CD8-positive, alpha-beta memory T cell (primary cell): ENCODE data around the gene SYMPK. TPM values are rescaled to one million over a fixed set of nuclear protein-coding genes. Genes with fewer than 3 reads are reported as not detected.

Source experiments
- CTCF ChIA-PET: fragments of 350-600 bp; sonication (Branson Sonifier 250); formaldehyde crosslinking; loops from one replicate; lab custom pipeline; 2021; ENCODE audit warnings: antibody characterized with exemption; lab: Charles Lee
- POLR2A ChIA-PET: fragments of 350-600 bp; sonication (Branson Sonifier 250); formaldehyde crosslinking; loops from one replicate; lab custom pipeline; 2021; ENCODE audit warnings: antibody characterized with exemption; lab: Charles Lee
- DNase-seq, 5 donors: peaks; one replicate each; pipeline versions ENCODE4 v3.0.0 to v3.0.0-alpha.2; 2020 to 2022; ENCODE audit warnings: mixed read lengths in 1 of 5
- H3K27ac ChIP-seq: one replicate; pipeline ENCODE4 v1.7.0; 2013; ENCODE audit warnings: low read depth, mild to moderate bottlenecking, low read length, moderate library complexity
- H3K27me3 ChIP-seq: 2 replicates; pipeline ENCODE4 v1.7.0; 2013; ENCODE audit warnings: low read length, mild to moderate bottlenecking; ENCODE audit not compliant: insufficient read depth, poor library complexity, severe bottlenecking
- H3K36me3 ChIP-seq: 2 replicates; pipeline ENCODE4 v1.7.0; 2013; ENCODE audit warnings: mild to moderate bottlenecking, low read length, moderate library complexity; ENCODE audit not compliant: insufficient read depth
- H3K4me1 ChIP-seq: 2 replicates; pipeline ENCODE4 v1.7.0; 2013; ENCODE audit warnings: mild to moderate bottlenecking, low read length, moderate library complexity; ENCODE audit not compliant: insufficient read depth
- H3K4me3 ChIP-seq: 2 replicates; pipeline ENCODE4 v1.7.0; 2013; ENCODE audit warnings: mild to moderate bottlenecking, low read length
- H3K9me3 ChIP-seq: 2 replicates; pipeline ENCODE4 v1.7.0; 2013; ENCODE audit warnings: mild to moderate bottlenecking, low read length
- H3K27ac Mint-ChIP-seq, 8 donors: one replicate each; pipeline ENCODE4 v1.8.0; 2020 to 2021; ENCODE audit warnings: mixed read lengths in 8 of 8, mild to moderate bottlenecking in 6 of 8, inconsistent platforms in 3 of 8, moderate library complexity in 3 of 8
- H3K27me3 Mint-ChIP-seq, 2 donors: one replicate each; pipeline ENCODE4 v1.8.0; 2020 to 2021; ENCODE audit warnings: mixed read lengths in 2 of 2, mild to moderate bottlenecking in 1 of 2, moderate library complexity in 1 of 2
- H3K36me3 Mint-ChIP-seq, 3 donors: one replicate each; pipeline ENCODE4 v1.8.0; 2020 to 2021; ENCODE audit warnings: mixed read lengths in 3 of 3, inconsistent platforms in 1 of 3, mild to moderate bottlenecking in 1 of 3
- H3K4me1 Mint-ChIP-seq, 3 donors: one replicate each; pipeline ENCODE4 v1.8.0; 2020 to 2021; ENCODE audit warnings: mixed read lengths in 3 of 3, inconsistent platforms in 1 of 3, mild to moderate bottlenecking in 1 of 3
- H3K4me3 Mint-ChIP-seq, 7 donors: one replicate each; pipeline ENCODE4 v1.8.0; 2020 to 2021; ENCODE audit warnings: mixed read lengths in 7 of 7, mild to moderate bottlenecking in 6 of 7, moderate library complexity in 4 of 7, inconsistent platforms in 2 of 7
- H3K9me3 Mint-ChIP-seq, 5 donors: one replicate each; pipeline ENCODE4 v1.8.0; 2020 to 2022; ENCODE audit warnings: mixed read lengths in 5 of 5, mild to moderate bottlenecking in 3 of 5, moderate library complexity in 2 of 5, inconsistent platforms in 1 of 5
- polyA plus RNA-seq: library from polyadenylated mRNA; unstranded; fragments of 300-500 nt; fragmentation: Illumina TruSeq; gene quantifications from one replicate; pipeline ENCODE4 v1.2.3, GENCODE V29; 2021
- total RNA-seq, 2 experiments: library from RNA; stranded (reverse); gene quantifications; one replicate each; pipeline ENCODE4 v1.2.3, GENCODE V29; 2021

Gene SYMPK
- total and polyA plus RNA-seq, 3 experiments from 2014 or later, result 17.5 to 119 (median 116) TPM

DNA sequence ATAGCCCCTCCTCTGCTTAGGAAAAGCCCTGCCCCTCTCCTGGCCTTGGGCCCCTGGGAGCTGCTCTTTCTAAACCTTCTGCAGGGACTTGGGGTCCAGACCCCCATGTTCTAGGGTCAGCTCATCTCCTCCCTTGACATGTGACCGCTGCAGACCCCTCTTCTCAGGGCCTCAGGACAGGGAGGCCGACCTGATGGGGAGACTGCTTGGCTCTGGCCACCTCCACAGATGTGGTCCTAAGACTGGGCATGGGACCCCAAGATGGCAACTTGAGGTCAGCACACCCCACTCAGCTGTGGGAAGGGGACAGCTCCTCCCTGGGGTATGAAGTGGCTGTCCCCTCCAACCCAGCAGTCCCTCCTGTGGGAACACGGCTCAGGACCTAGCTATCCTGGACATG is 90.0 kb downstream of the SYMPK start:
- H3K4me3 ChIP-seq, result no peak overlapping the region
- Mint-ChIP-seq H3K36me3 (peaks cover 2 to 24% (median 7%) of the 10 kb centered on the region in 3 donors), H3K9me3 (no peaks in the 10 kb centered on the region), H3K4me1 (peaks cover 7 to 29% (median 12%) of the 10 kb centered on the region in 3 donors), H3K27ac (no peak overlapping the region), H3K4me3 (no peak overlapping the region), H3K27me3 (peaks cover 0 to 2% of the 10 kb centered on the region in 2 donors)
- no peaks in the 10 kb centered on the region for H3K36me3 ChIP-seq
- H3K9me3 ChIP-seq, result no peaks in the 10 kb centered on the region
- CTCF ChIA-PET, result interaction anchor here (0.6 to 2.6 kb wide), 4 partner anchors 24 to 92 kb away, joined by 3 to 23 read pairs (median 3); partner anchors contain the start of gene QPCTL
- H3K27me3 ChIP-seq, result no peaks in the 10 kb centered on the region
- POLR2A ChIA-PET, result no interaction called here
- H3K27ac ChIP-seq, result no peak overlapping the region
- DNase-seq, result no peak
- H3K4me1 ChIP-seq, result no peaks in the 10 kb centered on the region

DNA sequence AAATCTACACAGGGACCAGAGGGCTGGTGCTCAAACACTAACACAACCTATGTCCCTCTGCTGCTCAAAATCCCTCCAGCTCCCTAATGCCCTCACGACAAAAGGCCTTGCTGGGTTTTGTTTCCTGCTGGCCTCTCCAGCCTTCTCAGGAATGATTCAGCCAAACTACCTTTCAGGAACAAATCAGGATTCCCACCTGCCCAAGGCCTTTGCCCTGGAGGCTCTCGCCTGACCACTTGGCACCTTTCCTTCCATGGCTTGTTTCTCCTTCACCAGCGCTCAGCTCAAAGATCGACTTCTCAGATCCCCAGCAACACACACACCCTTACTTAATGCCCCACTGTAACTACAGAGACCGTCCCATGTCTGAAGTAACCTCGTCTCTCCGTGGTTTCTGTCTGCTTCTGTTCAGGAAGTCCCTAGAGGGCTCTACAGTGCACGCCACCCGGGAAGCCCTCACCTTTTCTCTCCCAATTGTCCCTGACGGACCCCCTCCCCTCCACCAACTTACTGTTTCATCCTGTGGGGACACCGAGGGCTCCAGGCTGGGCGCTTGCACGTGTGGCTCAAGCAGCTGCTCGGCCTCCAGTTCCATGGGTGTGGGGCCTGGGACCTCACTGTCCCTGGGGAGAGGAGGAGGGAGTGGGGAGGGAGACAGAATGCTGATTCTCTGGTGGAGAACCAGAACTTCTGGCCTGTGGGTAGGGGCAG is 90.7 kb downstream of the SYMPK start:
- no peak for DNase-seq
- Mint-ChIP-seq H3K4me3 (peak overlapping the region in 4 of 7 donors; percentile 2 to 39 (median 23)), H3K36me3 (peaks cover 2 to 19% (median 7%) of the 10 kb centered on the region in 3 donors), H3K27ac (peak overlapping the region in 1 of 8 donors; percentile 2), H3K9me3 (no peaks in the 10 kb centered on the region), H3K4me1 (peaks cover 7 to 29% (median 12%) of the 10 kb centered on the region in 3 donors), H3K27me3 (peaks cover 0 to 2% of the 10 kb centered on the region in 2 donors)
- ChIA-PET CTCF (interaction anchor here (1.1 to 2.6 kb wide), 3 partner anchors 20 to 91 kb away, joined by 3 to 23 read pairs (median 4); partner anchors contain the start of gene DMWD), POLR2A (interaction anchor here (4.2 kb wide), 1 partner anchor 27 kb away, joined by 36 read pairs; no protein-coding TSS in a partner anchor)
- Histone ChIP-seq H3K4me1 (no peaks in the 10 kb centered on the region), H3K36me3 (no peaks in the 10 kb centered on the region), H3K27ac (no peak overlapping the region), H3K27me3 (no peaks in the 10 kb centered on the region), H3K4me3 (no peak overlapping the region), H3K9me3 (no peaks in the 10 kb centered on the region)

- CTCF ChIA-PET, result interaction anchor here (1.1 to 5.2 kb wide), 4 partner anchors 8 to 91 kb away, joined by 3 to 182 read pairs (median 10); partner anchors contain the start of gene DMWD
- Histone ChIP-seq H3K4me3 (no peak overlapping the region), H3K27ac (no peak overlapping the region), H3K4me1 (no peaks in the 10 kb centered on the region), H3K27me3 (no peaks in the 10 kb centered on the region), H3K9me3 (no peaks in the 10 kb centered on the region), H3K36me3 (no peaks in the 10 kb centered on the region)
- no peaks in the 10 kb centered on the region for H3K9me3 Mint-ChIP-seq
- peaks cover 0 to 1% of the 10 kb centered on the region in 2 donors for H3K27me3 Mint-ChIP-seq
- POLR2A ChIA-PET, result interaction anchor here (1.1 to 4.2 kb wide), 5 partner anchors 10 to 54 kb away, joined by 3 to 36 read pairs (median 4); partner anchors contain the start of gene DMWD
- peak overlapping the region in 3 of 8 donors; percentile 38 to 100 (median 56) for H3K27ac Mint-ChIP-seq
- H3K4me3 Mint-ChIP-seq, result peak overlapping the region in 6 of 7 donors; percentile 29 to 52 (median 45)
- peaks cover 0 to 10% (median 0%) of the 10 kb centered on the region in 3 donors for H3K36me3 Mint-ChIP-seq
- DNase-seq, result no peak
- peaks cover 7 to 29% (median 12%) of the 10 kb centered on the region in 3 donors for H3K4me1 Mint-ChIP-seq
Measured at GRCh38 chr19:45771311-45771933, 91.5 kb downstream of the SYMPK start.

DNA sequence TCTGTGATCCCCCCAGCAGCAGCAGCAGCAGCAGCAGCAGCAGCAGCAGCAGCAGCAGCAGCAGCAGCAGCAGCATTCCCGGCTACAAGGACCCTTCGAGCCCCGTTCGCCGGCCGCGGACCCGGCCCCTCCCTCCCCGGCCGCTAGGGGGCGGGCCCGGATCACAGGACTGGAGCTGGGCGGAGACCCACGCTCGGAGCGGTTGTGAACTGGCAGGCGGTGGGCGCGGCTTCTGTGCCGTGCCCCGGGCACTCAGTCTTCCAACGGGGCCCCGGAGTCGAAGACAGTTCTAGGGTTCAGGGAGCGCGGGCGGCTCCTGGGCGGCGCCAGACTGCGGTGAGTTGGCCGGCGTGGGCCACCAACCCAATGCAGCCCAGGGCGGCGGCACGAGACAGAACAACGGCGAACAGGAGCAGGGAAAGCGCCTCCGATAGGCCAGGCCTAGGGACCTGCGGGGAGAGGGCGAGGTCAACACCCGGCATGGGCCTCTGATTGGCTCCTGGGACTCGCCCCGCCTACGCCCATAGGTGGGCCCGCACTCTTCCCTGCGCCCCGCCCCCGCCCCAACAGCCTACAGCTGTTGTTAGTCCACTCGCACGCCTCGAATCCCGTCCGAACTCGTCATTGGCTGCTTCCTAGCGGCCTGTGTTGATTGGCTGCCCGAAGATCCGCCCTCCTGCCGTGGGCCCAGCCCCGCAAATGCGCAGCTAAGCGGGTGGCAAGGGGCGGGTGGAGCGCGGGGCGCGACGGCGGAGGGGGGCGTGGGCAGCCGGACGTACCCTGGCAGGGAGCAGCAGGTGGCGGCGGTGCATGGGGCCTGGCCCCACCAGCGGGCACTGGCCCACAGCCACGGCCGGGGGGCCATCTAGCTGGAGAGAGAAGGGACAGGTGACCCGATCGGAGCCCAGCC is 92.5 kb downstream of the SYMPK start:
- peak overlapping the region; percentile 84 for H3K4me3 ChIP-seq

DNA sequence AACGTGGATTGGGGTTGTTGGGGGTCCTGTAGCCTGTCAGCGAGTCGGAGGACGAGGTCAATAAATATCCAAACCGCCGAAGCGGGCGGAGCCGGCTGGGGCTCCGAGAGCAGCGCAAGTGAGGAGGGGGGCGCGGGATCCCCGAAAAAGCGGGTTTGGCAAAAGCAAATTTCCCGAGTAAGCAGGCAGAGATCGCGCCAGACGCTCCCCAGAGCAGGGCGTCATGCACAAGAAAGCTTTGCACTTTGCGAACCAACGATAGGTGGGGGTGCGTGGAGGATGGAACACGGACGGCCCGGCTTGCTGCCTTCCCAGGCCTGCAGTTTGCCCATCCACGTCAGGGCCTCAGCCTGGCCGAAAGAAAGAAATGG is 93.1 kb downstream of the SYMPK start:
- peak overlapping the region; percentile 85 to 96 (median 87) for H3K4me3 Mint-ChIP-seq
- ChIA-PET POLR2A (interaction anchor here (0.6 to 4.2 kb wide), 10 partner anchors 9 to 187 kb away, joined by 3 to 36 read pairs (median 7); partner anchors contain the start of genes DMWD, MYPOP, SNRPD2 and SYMPK), CTCF (interaction anchor here (0.5 to 5.2 kb wide), 20 partner anchors 9 to 133 kb away, joined by 3 to 182 read pairs (median 6); partner anchors contain the start of genes DMWD, FBXO46, FOXA3 and QPCTL)
- H3K4me3 ChIP-seq, result peak overlapping the region; percentile 84
- DNase-seq, result peak; percentile 57 to 83 (median 76)
- peaks cover 7 to 29% (median 12%) of the 10 kb centered on the region in 3 donors for H3K4me1 Mint-ChIP-seq
- peak overlapping the region; percentile 74 to 100 (median 94) for H3K27ac Mint-ChIP-seq
- H3K4me1 ChIP-seq, result no peaks in the 10 kb centered on the region
- H3K27ac ChIP-seq, result peak overlapping the region; percentile 75
- H3K27me3 Mint-ChIP-seq, result peaks cover 4 to 8% of the 10 kb centered on the region in 2 donors
- no peaks in the 10 kb centered on the region for H3K9me3 ChIP-seq
- H3K36me3 Mint-ChIP-seq, result peaks cover 0 to 7% (median 0%) of the 10 kb centered on the region in 3 donors
- H3K27me3 ChIP-seq, result no peaks in the 10 kb centered on the region
- H3K9me3 Mint-ChIP-seq, result no peaks in the 10 kb centered on the region
- no peaks in the 10 kb centered on the region for H3K36me3 ChIP-seq

More for the DNA sequence above, 92.5 kb downstream of the SYMPK start:
- DNase-seq, result peak; percentile 87 to 92 (median 90)
- Mint-ChIP-seq H3K27ac (peak overlapping the region; percentile 74 to 100 (median 94)), H3K27me3 (peaks cover 2 to 4% of the 10 kb centered on the region in 2 donors), H3K4me1 (peaks cover 7 to 29% (median 12%) of the 10 kb centered on the region in 3 donors), H3K4me3 (peak overlapping the region; percentile 85 to 96 (median 87)), H3K9me3 (no peaks in the 10 kb centered on the region), H3K36me3 (peaks cover 0 to 9% (median 0%) of the 10 kb centered on the region in 3 donors)
- POLR2A ChIA-PET, result interaction anchor here (0.6 to 4.2 kb wide), 11 partner anchors 9 to 593 kb away, joined by 3 to 36 read pairs (median 4); partner anchors contain the start of genes DMWD, MYPOP and SYMPK
- Histone ChIP-seq H3K27me3 (no peaks in the 10 kb centered on the region), H3K27ac (peak overlapping the region; percentile 75), H3K9me3 (no peaks in the 10 kb centered on the region), H3K4me1 (no peaks in the 10 kb centered on the region), H3K36me3 (no peaks in the 10 kb centered on the region)
- CTCF ChIA-PET, result interaction anchor here (0.5 to 5.2 kb wide), 20 partner anchors 9 to 264 kb away, joined by 3 to 182 read pairs (median 6); partner anchors contain the start of genes DMWD, FBXO46, FOXA3 and QPCTL

GRCh38 chr19:45768984-45769782 is 93.8 kb downstream of the SYMPK start, which contains the start of gene SIX5:
Gene SIX5, minus strand, starts transcription at chr19:45769252. Its CDS starts 408 bp downstream, at chr19:45768844.
- H3K27me3 Mint-ChIP-seq, result peaks cover 4 to 12% of the 10 kb centered on the region in 2 donors
- peak within 1 kb of the TSS; percentile 85 to 96 (median 87) for H3K4me3 Mint-ChIP-seq
- H3K4me1 Mint-ChIP-seq, result peaks cover 7 to 29% (median 12%) of the 10 kb centered on the region in 3 donors
- Histone ChIP-seq H3K27ac (peak within 1 kb of the TSS; percentile 75), H3K9me3 (no peaks in the 10 kb centered on the region), H3K4me3 (peak within 1 kb of the TSS; percentile 84), H3K4me1 (no peaks in the 10 kb centered on the region), H3K36me3 (no peaks in the 10 kb centered on the region), H3K27me3 (no peaks in the 10 kb centered on the region)
- H3K9me3 Mint-ChIP-seq, result no peaks in the 10 kb centered on the region
- H3K27ac Mint-ChIP-seq, result peak within 1 kb of the TSS; percentile 74 to 100 (median 94)
- DNase-seq, result peak; percentile 87 to 95 (median 93)
- peaks cover 0 to 4% (median 0%) of the 10 kb centered on the region in 3 donors for H3K36me3 Mint-ChIP-seq
- POLR2A ChIA-PET, result interaction anchor here (0.6 to 4.2 kb wide), 11 partner anchors 10 to 187 kb away, joined by 3 to 36 read pairs (median 6); partner anchors contain the start of genes DMPK, DMWD, MYPOP and SNRPD2
- CTCF ChIA-PET, result interaction anchor here (0.6 to 5.2 kb wide), 23 partner anchors 9 to 354 kb away, joined by 3 to 182 read pairs (median 5); partner anchors contain the start of genes DMWD, FBXO46, FOXA3 and IRF2BP1
